NCI-H2081 treated with DMSO at 0.1 percent for 48 hours (cell line): ENCODE data around the gene IFI27.

Source experiments
- DNase-seq: peaks from one replicate; lab custom pipeline; 2025; lab: John Stamatoyannopoulos, UW

Gene IFI27

DNA sequence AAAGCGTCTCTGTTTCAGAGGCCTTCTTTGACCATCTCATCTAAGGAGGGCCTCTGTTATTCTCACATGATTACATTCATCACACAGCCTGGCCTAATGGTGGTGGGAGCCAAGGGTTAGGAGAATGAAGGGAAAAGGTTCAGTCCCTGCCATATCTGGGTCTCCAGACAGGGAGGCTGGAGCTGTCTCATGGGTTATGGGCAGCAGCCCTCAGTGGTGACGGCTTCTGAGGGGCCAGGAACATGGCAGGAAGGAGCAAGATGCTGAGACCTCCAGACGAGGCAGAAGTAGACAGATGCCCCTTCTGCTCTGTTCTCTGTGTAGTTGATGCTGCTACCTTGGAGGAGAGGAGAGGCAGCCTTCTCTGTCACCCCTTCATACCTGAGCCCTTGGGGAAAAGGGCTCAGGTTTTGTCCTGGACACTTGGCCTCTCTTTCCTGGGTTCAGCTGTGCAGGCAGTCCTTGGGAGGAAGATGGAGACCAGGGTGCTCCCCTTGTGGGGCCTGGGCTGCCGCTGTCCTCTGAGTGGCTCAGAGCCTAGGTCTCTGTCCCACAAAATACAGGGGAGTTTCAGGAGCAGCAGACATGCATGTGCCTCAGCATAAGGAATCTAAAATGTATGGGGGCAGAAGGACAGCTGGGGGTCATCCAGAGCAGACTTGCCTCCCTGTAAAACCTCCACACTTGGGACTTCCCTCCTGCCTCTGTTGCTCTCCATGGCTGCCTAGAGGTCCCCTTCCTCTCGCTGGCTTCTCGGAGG lies 15.3 kb downstream of the IFI27 start:
- DNase-seq, result no peak

DNA sequence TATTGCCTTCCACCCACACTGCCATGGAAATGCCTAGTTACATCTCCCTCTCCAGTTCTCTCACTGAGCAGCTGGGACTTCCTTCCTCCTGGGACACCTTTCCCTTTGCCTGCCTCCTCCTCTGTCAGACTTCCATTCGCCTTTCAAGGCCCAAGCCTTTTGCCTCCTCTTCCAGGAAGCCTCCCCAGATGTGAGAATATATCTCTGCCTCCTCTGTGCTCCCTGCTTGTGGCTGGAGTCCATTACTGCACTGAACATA lies 15.8 kb downstream of the IFI27 start:
- no peak for DNase-seq

DNA sequence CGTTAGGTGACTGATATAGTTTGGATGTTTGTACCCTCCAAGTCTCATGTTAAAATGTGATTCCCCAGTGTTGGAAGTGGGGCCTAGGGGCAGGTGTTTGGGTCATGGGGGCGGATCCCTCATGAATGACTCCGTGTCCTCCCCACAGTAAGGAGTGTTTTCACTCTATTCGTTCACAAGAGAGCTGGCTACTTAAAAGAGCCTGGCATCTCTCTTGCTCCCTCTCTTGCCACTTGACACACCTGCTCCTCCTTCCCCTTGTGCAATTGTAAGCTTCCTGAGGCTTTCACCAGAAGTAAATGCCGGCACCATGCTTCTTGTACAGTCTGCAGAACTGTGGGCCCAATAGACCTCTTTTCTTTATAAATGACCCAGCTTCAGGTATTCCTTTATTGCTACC lies 16.3 kb downstream of the IFI27 start:
- DNase-seq, result no peak

DNA sequence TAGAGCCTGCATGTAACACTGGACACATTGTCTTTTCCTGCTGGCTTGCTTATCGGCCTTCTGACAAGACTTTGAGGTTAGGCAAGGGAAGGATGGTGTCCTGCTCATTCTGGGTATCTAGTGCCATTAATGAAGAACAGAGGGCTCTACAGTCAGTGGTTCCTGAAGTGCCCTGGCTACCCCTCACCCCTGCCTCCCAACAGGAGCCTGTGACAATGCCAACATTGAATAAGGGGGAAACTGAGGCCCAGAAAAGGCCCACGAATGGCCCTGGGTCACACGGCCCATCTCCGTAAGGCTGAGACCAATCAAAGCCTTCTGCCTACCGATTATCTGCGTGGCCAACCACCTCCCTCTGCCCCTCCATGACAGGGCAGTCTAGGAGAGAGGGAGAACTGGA lies 16.8 kb downstream of the IFI27 start:
- DNase-seq, result no peak

DNA sequence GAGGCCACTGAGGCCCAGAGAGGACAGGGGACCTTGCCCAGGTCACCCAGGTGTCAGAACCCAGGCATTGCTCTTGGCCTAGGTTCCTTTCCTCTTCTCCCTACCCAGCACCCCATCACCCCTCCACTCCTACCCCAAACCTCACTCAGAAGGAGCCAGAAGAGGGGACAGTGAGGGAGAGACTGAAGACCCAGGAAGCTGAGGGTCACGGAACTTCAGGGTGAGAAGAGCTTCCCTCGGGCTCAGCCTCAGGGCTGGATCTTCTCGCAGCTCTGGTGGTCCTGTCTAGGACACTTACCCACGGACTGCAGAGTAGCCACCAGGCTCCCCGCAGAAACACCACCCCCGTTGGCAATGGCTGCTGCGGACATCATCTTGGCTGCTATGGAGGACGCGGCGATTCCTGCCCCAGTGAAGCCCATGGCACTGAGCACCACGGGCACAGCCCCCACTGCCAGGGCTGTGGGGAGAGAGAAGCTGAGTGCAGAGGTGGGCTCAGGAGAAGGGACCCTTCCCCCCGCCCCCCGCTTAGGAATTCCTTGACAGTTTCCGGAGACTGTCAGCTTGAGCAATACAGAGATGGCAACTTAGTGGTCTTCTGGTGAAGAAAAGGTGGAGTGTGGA lies 17.8 kb downstream of the IFI27 start:
- DNase-seq, result no peak

DNA sequence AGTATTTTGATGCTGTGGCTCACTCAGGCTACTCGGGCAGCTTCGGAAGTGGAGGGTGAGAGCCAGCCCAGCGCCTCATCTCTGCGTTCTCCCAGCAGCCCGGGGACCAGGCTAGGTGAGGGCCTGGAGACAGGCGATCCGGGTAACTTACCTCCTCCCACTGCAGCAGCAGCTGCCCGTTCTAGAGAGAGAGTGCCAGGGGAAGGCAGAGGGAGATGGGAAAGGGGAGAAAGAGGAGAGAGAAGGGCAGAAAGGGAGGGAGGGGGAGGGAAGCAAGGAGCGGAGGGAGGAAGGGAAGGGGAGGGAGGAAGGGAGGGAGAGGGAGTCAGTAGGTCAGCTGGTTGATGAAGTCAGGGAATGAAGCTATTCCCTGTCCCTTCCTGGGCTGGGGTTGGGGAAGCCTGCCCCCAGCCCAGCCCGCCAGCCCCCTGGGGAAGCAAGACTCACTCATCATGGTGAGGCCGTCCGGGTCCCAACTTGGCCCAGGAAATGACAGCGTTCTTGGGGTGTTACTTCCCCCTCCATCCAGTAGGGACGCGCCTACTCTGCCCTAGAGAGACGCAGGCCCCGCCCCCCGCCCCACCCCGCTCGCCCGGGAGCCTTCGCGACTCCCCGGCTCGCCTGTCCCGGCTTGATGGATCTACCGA lies 18.7 kb downstream of the IFI27 start, which contains the start of gene IFI27L2:
IFI27L2 (minus strand) TSS at position 494 of the 647 bp plus-strand sequence; CDS start at position 454, 40 bp downstream.
- DNase-seq, result no peak

DNA sequence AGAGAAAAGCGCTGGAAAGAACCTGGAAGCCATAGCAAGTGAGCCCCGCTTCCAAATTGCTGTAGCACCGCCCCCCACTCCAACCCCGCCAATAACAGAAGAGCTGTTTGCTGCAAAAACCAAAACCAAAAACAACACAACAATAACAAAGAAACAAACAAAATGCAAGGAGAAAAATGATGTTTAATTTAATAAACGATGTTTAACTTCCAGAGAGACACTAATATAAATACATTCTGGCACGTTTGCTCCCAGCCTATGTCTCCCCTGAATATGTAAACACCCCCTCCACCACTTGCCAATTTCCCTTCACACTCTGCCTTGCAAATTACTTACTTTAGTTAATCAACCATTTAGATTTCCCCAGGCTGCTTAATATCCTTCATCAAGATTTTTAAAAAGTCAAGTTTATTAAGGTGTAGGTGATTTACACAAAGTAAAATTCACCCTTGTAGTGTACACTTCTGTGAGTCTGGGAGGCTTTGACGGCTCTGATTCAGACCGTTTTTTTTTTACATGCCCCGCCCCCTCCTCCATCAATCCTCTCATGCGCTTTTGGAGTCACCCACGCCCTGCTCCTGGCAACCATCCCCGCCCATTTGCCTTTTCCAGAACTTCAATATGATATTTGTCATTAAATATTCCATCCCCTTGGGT lies 19.4 kb downstream of the IFI27 start:
- no peak for DNase-seq

DNA sequence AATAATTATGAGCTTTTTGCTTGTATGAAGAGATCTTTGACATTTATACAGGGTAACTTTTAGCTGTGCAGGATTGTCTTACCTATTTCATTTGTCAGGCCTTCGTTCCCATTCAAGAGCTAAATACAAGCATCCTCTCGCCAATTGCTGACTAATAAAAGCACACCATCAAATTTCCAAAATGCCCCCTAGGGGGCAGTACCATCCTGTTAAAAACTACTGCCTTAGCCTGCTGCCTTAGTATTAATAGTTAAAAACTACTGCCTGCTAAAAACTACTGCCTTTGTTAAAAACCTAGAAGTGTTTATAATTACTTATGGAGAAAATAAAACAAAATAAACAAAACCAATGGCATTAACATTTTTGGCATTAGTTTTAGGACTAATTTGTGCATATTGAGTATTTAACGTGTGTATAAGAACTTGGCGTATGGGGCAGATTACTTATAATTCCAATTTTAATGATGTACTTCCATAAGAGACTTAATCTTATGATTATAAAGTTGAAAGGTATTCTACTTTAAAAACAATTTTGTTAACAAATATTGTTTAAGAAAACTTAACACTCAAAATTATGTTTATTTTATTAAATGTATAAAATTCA lies 21.9 kb downstream of the IFI27 start:
- DNase-seq, result peak; percentile 43

DNA sequence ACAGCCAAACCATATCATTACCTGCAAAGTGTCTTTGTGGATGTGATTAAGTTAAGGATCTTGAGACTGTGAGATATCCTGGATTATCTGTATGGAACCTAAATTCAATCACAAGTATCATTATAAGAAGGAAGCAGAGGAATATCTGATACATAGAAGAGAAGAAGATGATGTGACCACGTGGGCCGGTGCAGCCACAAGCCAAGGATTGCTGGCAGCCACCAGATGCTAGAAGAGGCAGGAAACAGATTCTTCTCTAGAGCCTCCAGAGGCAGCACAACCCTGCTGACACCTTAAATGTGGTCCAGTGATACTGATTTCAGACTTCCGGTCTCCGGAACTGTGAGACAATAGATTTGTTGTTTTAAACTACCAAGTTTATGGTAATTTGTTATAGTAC lies 24.9 kb downstream of the IFI27 start:
- DNase-seq, result no peak

DNA sequence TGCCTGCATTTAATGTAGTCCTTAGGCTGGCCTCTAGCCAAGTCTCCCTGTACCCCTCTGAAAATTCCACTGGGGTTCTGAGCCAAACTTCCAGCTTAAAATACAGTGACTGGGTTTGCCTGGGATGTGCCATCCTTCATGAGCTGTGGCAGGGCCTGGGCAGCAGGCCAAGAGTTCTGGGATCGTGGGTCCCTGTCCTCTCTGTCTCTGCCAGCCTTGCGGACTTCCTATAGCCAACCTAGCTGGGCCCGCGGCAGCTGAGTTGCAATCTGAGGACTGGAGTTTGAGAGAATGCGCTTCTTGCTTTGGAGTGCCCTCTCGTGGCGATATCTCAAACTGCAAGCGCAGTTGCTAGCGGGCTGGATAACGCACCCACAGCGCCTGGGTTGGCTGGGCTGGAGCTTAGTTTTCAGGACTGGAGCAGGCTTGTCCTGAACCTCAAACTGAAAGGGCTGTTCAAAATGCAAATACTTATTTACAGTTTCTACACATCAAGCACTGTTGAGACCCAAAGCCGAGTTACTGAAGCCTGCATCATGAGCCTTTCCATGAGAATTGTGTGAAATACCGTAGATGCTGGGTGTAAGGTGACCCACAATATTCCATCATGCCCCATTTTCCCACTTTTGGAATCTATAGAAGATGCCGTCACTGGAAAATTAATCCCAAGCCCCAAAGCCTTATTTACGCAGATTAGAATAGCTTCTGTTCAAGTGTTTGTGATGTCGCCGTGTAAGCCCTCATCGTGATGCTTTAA lies 26.2 kb downstream of the IFI27 start:
- peak; percentile 47 for DNase-seq

DNA sequence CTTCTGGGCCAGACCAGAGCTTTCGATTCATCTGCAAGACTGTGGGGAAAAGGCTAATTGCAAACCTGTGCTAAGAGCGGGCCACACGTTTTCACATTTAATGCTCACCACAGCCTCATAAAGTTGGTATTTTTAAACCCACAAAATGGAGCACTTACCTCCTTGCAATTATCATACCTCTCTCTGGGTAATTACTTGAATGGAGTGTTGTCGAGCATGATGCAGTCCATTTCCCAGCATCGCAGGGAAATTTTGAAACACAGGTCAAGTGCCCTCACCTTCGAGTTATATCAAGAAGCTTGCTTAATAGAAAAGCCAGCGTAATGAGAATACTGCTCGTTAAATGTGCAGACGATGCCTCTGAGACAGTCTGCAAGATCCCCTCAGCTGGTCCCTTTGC lies 27.7 kb downstream of the IFI27 start:
- DNase-seq, result no peak

DNA sequence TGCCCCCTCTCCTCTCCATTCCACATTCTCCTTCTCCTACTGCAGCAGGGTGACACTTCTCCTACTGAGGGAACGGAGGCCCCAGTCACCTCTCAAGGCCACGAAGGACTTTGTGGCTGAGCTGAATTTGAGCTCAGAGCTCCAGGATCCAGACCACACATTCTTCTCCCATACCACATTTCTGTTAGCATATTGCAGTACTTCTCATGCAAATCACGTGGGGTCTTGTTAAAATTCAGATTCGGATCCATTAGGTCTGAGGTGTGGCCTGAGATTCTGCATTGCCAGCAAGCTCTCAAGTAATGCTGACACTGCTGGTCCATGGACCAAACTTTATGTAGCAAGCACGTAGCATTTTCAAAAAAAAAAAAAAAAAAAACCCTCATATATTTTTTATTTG lies 28.5 kb downstream of the IFI27 start:
- no peak for DNase-seq

DNA sequence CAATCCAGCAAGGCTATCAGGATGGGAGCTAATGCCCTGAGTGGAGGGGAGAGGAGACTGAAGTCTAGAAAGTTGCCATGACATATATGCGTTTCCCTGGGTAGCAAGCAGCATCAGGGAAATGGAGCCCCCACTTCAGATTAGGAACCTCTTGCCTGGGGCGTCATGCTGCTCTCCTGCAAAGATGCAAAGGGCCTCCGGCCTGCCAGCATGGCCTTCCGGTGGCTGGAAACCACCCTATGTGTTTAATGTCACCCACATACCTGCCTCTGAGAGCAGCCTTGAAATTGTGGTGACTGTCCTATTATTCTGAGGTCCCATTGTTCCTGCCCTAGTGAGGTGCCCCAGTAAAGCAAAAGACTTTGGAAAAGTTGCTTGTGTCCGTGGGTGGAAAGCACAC lies 28.9 kb downstream of the IFI27 start:
- no peak for DNase-seq

DNA sequence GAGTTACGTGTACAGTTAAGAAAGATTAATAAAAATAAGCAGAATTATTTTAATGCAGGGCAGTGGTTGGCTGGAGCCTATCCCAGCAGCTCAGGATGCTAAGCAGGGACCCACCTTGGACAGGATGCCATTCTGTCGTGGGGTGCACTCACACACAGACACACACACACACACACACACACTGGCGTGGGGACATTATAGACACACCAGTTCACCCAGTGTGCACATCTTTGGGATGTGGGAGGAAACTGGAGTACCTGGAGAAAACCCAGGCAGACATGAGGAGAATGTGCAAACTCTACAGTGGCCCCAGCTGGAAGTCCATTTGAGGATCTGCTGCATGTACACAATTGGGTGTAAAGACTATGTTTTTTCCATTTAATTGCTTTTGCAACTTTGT lies 31.7 kb downstream of the IFI27 start:
- no peak for DNase-seq

DNA sequence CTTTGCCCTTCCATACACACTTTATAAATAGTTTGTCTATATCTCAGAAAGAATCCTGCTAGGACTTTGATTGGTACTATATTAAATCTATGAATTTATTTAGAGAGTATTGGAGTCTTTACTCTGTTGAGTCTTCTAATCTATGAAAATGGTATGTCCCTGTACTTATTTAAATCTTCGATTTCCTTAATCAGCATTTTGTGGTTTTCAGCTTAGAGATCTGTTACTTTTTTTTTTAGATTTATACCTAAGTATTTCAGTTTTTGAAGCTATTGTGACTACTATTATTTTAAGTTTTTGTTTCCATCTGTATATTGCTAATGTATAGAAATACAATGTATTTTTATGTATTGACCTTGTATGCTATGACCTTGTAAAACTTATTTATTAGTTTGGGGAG lies 32.3 kb downstream of the IFI27 start:
- no peak for DNase-seq

DNA sequence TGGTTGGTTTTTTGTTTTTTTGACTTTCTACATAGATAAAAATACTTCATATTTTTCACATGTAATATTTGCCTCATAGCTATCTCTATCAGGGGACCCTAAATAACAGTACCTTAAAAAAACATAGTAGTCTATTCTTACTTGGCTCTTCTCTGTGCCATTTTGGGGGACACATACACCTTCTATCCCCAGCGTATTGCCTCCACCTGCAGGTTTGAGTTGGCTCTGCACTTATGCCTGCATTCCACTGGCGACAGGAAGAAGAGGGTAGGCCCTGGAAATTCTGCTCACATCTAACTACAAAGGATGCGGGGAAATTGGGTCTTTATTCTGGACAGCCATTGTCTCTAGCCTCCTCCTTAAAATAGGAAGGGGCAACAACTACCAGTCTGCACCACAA lies 32.7 kb downstream of the IFI27 start:
- no peak for DNase-seq

DNA sequence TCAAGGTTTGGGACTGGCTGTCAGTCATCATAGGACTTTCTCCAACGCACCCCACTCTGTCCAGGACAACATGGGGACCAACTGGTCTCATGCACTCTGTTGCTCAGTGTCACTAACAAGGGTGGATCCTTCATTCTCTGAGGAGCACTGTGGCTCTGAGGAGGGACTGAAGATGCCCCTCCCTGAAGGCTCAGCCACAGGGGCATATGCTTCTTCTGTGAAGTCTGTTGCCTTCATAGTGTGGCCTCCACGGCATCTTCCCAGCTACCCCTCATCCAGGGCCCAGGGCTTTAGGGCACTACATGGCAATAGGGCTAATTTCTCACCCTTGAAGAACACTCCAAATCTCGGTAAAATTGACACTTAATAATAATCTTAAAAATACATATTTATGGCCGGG lies 33.2 kb downstream of the IFI27 start:
- no peak for DNase-seq

DNA sequence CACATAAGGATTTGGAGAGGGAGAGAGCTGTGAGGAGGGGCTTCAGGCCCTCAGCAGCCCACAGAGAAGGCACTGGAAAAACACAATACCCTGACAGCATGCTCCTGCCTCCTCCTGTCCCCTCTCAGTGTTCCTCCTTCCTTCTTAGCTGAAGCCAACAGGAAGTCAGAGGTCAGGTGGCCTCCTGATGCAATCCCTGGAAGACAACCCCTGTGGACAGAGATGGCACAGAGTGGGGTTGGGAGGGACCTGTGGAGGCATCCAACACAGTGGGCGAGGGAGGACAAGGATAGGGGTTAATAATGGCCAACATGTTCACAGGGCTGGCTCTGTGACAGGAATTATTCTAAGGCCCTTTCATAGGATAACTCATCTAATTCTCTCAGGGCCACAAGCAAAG lies 34.2 kb downstream of the IFI27 start:
- no peak for DNase-seq

DNA sequence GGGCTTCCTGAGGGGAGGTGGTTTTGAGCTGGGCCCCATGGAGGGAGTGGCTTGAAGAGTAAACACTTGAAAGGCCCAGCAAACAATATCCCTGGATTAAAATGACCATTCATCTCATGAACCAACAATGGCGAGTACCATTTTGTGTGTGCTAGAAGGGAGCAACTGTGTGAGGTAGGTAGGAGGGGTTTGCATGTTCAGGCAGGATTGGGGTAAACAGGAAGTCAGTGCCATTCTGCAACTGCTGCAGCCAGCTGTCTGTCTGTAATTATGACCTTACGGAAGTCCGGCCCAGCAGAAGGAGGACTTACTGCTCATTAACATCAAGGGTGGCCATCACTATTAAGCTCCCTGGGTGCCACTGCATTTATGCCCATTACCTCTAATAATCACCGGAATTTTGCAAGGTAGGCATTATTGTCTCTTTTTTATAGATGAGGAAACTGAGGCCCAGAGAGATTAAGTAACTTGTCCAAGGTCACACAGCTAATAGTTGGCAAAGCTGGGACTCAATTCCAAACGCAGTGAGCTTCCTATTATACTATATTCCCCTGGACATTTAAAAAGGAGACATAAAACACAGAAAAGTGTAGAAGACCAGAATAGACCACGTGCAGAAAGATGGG lies 35.5 kb downstream of the IFI27 start:
- DNase-seq, result no peak

DNA sequence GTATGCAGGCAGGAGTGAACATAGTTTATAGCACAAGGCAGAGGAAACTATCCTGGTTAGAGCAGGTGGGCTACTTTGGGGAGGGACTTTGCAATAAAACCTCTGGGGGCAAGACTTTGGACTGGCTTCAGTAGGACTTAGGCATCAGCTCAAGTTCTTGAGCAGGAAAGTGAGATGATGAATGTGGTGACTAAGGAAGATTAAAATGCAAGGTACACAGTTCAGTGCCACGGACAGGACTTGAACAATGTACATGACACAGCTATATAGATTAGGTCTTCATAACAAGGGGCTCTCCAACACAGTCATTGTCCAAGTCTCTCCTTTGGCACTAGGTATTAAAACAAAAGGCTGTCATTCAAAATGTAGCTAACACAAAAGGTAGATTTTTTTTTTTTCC lies 42.1 kb downstream of the IFI27 start:
- no peak for DNase-seq

DNA sequence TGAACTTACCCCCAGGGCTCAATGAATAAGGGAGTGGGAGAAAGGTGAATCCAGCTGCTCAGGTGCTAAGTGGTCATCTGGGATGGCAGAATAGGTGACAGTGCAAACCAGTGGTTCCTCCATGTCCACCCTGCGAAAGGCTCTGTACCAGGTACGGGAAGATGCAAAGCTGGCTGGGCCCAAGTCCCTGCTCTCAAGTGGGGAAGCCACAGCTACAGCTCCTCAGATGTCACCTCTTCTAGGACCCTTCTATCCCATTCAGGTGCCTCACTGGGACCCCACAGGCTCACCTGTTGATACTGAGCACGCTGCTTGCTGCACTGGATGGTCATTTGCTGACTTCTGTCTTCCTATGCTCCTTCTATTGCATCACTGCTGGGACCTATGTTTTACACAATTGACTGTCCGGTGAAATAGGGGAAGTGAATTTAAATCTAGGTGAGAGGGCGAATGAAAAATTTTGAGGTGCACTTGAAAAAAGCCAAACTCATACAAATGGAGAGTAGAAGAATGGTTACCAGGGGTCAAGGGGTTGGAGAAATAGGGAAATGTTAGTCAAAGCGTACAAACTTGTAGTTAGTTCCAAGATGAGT lies 43.3 kb downstream of the IFI27 start:
- DNase-seq, result no peak
